Panc1 (cell line): ENCODE measurements around the gene ELMO1. TPM values are rescaled to one million over a fixed set of nuclear protein-coding genes. Genes with fewer than 3 reads are reported as not detected.

Source experiments
- ATAC-seq: fragments of 200-7000 bp; cut with Tn5 transposase; 2 replicates; pipeline ENCODE4 v1.9.1; 2020; ENCODE audit warnings: mild to moderate bottlenecking, moderate library complexity
- BruUV-seq: library from RNA; stranded (reverse); fragments of 400-500 nt; replicated peaks from 2 replicates; lab custom pipeline; 2021; lab: Mats Ljungman, UMichigan
- CTCF ChIA-PET: fragments of 300-600 bp; sonication (Branson Sonifier 250); formaldehyde crosslinking; loops from one replicate; lab custom pipeline; 2022; ENCODE audit warnings: antibody characterized with exemption; lab: Charles Lee
- POLR2A ChIA-PET: fragments of 300-600 bp; sonication (Branson Sonifier 250); formaldehyde crosslinking; loops from one replicate; lab custom pipeline; 2022; ENCODE audit warnings: antibody characterized with exemption; lab: Charles Lee
- DNase-seq: peaks from one replicate; pipeline ENCODE4 v3.0.0-alpha.2; 2010; ENCODE audit warnings: low read depth, low spot score
- H3K27ac ChIP-seq: 2 replicates; pipeline ENCODE4 v1.5.1; 2011; ENCODE audit warnings: mild to moderate bottlenecking, low read length, inconsistent platforms
- H3K27me3 ChIP-seq: fragments of 200-500 bp; sonication (Bioruptor generic); 2 replicates; pipeline ENCODE4 v1.6.0; 2014; ENCODE audit warnings: low read length, inconsistent platforms; ENCODE audit not compliant: control insufficient read depth, insufficient read depth
- H3K36me3 ChIP-seq: fragments of 200-500 bp; sonication (Bioruptor generic); 2 replicates; pipeline ENCODE4 v1.5.1; 2014; ENCODE audit warnings: inconsistent platforms, mild to moderate bottlenecking, low read length, moderate library complexity; ENCODE audit not compliant: control insufficient read depth, insufficient read depth
- H3K4me1 ChIP-seq: 2 replicates; pipeline ENCODE4 v1.5.1; 2011; ENCODE audit warnings: inconsistent platforms, mild to moderate bottlenecking, low read length, moderate library complexity; ENCODE audit not compliant: control insufficient read depth, insufficient read depth
- H3K4me3 ChIP-seq, 2 experiments: 2 replicates each; pipeline ENCODE4 v1.5.1; 2011 to 2012; ENCODE audit warnings: low read depth in 2 of 2, low read length in 2 of 2, mild to moderate bottlenecking in 2 of 2, inconsistent platforms in 1 of 2, moderate library complexity in 1 of 2
- H3K9me3 ChIP-seq: fragments of 200-500 bp; sonication (Bioruptor generic); 2 replicates; pipeline ENCODE4 v1.5.1; 2014; ENCODE audit warnings: low read depth, mild to moderate bottlenecking, inconsistent platforms, low read length, moderate library complexity; ENCODE audit not compliant: control insufficient read depth, insufficient read depth
- CTCF ChIP-seq: fragments of 450-650 bp; IDR thresholded peaks from 2 replicates; pipeline ENCODE4 v1.5.1; 2017; ENCODE audit warnings: mild to moderate bottlenecking
- POLR2AphosphoS5 ChIP-seq: IDR thresholded peaks from 2 replicates; pipeline ENCODE4 v1.6.1; 2012; ENCODE audit warnings: mild to moderate bottlenecking, low read depth, low read length, moderate library complexity
- REST ChIP-seq, 2 experiments: IDR thresholded peaks; 2 replicates each; pipeline ENCODE4 v1.6.1; 2011 to 2012; ENCODE audit warnings: low read depth in 2 of 2, control low read depth in 1 of 2, low read length in 1 of 2, mild to moderate bottlenecking in 1 of 2, moderate library complexity in 1 of 2; ENCODE audit not compliant: insufficient read depth in 1 of 2
- SIN3A ChIP-seq: IDR thresholded peaks from 2 replicates; pipeline ENCODE4 v1.6.1; 2012; ENCODE audit warnings: low read depth, mild to moderate bottlenecking, low read length, moderate library complexity, borderline replicate concordance; ENCODE audit not compliant: insufficient read depth
- TCF7L2 ChIP-seq: IDR thresholded peaks from 2 replicates; pipeline ENCODE4 v1.6.1; 2011; ENCODE audit warnings: mild to moderate bottlenecking, low read depth, low read length, inconsistent platforms
- in situ Hi-C: cut with HindIII; loops from 2 replicates; pipeline ENCODE4 v1.10.0; 2016; ENCODE audit warnings: low sequenced_read_pairs, low pct_unique_long_range_greater_than_20kb
- intact Hi-C: fragments of 100-400 bp; cut with micrococcal nuclease; formaldehyde crosslinking; loops from one replicate; pipeline ENCODE4 v1.10.0; 2022; ENCODE audit not compliant: unreplicated experiment
- total RNA-seq: library from RNA; stranded (reverse); gene quantifications from one replicate; pipeline ENCODE4 v1.2.1, GENCODE V29; 2021; ENCODE audit not compliant: unreplicated experiment

Gene ELMO1
- total RNA-seq, 1 experiment from 2014 or later, result 0.80 TPM

GRCh38 chr7:37410305-37411229, 38.1 kb downstream of the ELMO1 start:
- Histone ChIP-seq H3K4me3 (no peak overlapping the region), H3K36me3 (no peaks in the 10 kb centered on the region), H3K9me3 (no peaks in the 10 kb centered on the region), H3K27ac (no peak overlapping the region), H3K4me1 (no peaks in the 10 kb centered on the region), H3K27me3 (no peaks in the 10 kb centered on the region)
- intact Hi-C loops (no loop called here), in situ Hi-C loops (no loop called here)
- TF ChIP-seq SIN3A (no peak), CTCF (no peak), POLR2AphosphoS5 (no peak), TCF7L2 (no peak), REST (IDR thresholded peaks at IDR 0.05; ENCODE audit: insufficient read depth in 1 of 2, low read depth in 2 of 2, low read length in 1 of 2) (no peak)
- CTCF ChIA-PET, result no interaction called here
- POLR2A ChIA-PET, result no interaction called here
- DNase-seq, result no peak
- BruUV-seq, result no TSS peak
- no peak for ATAC-seq

- CTCF ChIA-PET, result no interaction called here
- Histone ChIP-seq H3K4me3 (no peak overlapping the region), H3K9me3 (no peaks in the 10 kb centered on the region), H3K27me3 (no peaks in the 10 kb centered on the region), H3K4me1 (no peaks in the 10 kb centered on the region), H3K36me3 (no peaks in the 10 kb centered on the region), H3K27ac (no peak overlapping the region)
- in situ Hi-C loops (no loop called here), intact Hi-C loops (no loop called here)
- no peak for ATAC-seq
- TF ChIP-seq TCF7L2 (no peak), POLR2AphosphoS5 (no peak)
- no TSS peak for BruUV-seq
- POLR2A ChIA-PET, result no interaction called here
- DNase-seq, result no peak
Measured at GRCh38 chr7:37409461-37409860, 39.2 kb downstream of the ELMO1 start.
